Middle frontal gyrus (tissue), 1 donor: ENCODE measurements around the gene ZDHHC14.
"Not testable (repeated sequence)": the region's sequence is repeated elsewhere in the genome, so short reads cannot be mapped to it uniquely, and the experiment has no call there.

Source experiments
- DNase-seq: peaks from one replicate; pipeline ENCODE4 v3.0.0-alpha.2; 2015; ENCODE audit warnings: low spot score; ENCODE audit errors: extremely low spot score

The ZDHHC14 gene

GRCh38 chr6:157569543-157569942 is 188.6 kb downstream of the ZDHHC14 start:
- DNase-seq = no peak

DNA sequence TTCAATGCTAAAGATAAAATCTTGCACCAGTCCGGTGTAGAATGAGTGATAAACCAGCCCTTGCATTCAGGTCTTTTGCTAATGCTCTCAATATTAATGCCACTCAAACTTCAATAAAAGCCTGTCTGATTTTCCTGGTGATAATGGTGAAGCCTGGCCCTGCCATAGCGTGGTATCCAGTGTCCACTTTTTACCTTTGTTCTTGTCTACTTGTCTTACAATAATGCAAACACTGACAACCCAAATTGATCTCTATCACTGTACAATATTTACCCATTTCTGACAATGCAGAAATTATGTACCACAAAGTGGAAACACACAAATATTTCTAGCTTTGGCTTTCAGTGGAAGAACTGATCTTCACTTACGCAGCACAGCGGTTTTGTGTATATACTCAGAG is 189.1 kb downstream of the ZDHHC14 start:
- DNase-seq = no peak

GRCh38 chr6:157570752-157571151 is 189.8 kb downstream of the ZDHHC14 start:
- DNase-seq = no peak

DNA sequence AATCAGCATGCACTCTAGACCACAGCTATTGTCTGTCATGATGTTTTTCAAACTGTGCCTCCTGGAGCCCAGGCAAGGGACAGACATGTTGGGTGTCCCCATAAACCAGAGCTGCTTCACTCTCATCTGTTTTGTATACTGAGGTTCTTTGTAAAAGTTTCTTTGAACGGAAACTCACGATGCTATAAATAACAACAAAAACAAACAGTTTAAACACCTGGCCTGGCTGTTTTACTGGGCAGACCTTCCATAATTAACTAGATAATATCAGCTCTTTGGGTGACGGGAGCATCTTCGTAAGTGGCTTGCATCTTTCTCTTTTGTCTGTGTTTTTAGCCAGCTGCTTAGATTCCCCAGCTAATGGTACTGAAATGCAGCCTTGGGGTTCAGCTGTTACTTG is 190.3 kb downstream of the ZDHHC14 start:
- DNase-seq = no peak

DNA sequence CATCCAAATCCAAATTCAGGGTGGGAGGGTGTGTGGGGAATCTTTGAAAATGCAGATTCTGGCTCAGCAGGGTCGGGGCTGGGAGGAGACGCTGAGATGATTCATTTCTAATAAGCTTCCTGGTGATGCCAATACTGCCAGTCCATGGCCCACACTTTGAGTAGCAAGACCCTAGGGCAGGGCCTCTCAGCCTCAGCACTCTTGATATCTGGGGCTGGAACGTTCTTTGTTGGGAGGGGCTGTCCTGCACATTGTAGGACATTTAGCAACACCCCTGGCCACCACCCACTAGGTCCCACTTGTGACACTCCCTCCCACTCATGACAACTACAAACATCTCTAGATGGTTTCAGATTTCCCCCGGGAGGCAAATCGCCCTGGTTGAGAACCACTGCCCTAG is 191.0 kb downstream of the ZDHHC14 start:
- no peak for DNase-seq

- no peak for DNase-seq
Observed at GRCh38 chr6:157574851-157575424, 193.9 kb downstream of the ZDHHC14 start.

GRCh38 chr6:157575436-157576145 is 194.6 kb downstream of the ZDHHC14 start:
- no peak for DNase-seq

GRCh38 chr6:157576991-157577390 is 196.0 kb downstream of the ZDHHC14 start:
- DNase-seq = not testable (repeated sequence)

GRCh38 chr6:157578527-157578926 is 197.5 kb downstream of the ZDHHC14 start:
- not testable (repeated sequence) for DNase-seq

- no peak for DNase-seq
Observed at GRCh38 chr6:157579467-157580031, 198.6 kb downstream of the ZDHHC14 start.

GRCh38 chr6:157584036-157584435 is 203.0 kb downstream of the ZDHHC14 start:
- DNase-seq = no peak

DNA sequence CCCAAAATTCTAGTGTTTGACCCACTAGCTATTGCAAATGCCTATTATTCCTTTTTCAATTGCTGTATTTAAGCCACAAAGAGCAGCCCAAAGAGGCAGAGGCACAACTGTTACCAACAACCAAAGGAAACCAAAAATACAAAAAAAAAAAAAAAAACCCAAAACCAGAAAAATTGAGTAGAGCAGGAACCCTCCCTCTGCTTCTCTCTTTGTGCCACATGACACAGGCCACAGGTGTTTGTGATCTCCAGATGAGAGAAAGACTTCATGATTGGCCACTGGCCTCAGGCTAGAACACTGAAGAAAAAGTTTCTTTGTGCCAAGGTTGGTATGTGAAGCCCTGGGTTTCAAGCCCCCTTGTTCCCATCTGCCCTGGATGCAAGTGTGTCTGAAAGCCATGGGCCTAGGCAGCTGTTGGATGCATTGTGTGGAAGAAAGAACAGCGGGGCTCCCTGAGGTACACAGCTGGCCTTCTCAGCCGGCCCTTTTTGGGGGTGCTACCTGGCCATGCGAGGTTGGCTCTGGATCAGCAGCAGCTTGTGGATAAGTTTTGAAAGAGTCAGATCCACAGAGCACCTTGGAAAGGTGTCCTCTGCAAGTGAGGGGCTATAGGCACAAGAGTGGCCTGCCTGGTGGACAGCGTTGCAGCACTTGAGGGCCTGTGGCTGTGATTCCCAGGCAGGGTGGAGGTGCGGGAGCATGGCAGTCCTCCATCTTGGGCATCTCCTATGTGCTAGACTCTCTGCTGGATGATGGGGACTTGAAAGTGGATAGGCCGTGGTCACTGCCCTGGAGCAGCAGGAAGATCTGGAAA is 204.5 kb downstream of the ZDHHC14 start:
- DNase-seq = no peak

- no peak for DNase-seq
Observed at GRCh38 chr6:157586088-157586414, 205.1 kb downstream of the ZDHHC14 start.

DNA sequence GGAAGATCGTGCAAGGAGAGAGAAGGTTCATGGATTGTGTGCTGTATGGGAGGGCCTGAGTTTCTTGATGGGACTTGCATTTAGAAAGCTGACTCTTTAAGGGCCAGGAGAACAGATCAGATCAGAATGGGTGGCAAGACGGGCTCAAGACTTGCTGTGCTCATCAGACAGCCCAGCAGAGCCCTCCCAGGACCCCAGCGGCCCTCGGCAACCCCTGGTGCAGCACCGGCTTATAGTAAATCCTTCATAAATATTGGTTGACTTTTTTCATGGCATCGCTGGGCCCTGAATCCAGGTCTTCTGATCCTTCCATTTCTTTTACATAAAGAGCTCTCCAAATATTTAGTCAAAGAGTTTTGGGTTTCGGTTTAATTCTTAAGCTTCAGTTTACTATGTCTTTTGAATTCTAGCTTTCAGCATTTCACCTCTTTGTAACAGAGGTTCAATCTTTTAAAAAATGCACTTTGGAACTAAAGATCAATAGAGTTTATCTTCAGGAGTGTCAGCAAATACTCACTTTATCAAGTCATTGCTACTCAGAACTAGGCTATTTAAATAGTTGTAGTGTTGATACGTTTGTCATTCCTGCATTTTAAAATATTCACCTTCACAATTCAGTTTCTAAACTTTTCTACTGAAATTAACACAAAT is 205.6 kb downstream of the ZDHHC14 start:
- no peak for DNase-seq

DNA sequence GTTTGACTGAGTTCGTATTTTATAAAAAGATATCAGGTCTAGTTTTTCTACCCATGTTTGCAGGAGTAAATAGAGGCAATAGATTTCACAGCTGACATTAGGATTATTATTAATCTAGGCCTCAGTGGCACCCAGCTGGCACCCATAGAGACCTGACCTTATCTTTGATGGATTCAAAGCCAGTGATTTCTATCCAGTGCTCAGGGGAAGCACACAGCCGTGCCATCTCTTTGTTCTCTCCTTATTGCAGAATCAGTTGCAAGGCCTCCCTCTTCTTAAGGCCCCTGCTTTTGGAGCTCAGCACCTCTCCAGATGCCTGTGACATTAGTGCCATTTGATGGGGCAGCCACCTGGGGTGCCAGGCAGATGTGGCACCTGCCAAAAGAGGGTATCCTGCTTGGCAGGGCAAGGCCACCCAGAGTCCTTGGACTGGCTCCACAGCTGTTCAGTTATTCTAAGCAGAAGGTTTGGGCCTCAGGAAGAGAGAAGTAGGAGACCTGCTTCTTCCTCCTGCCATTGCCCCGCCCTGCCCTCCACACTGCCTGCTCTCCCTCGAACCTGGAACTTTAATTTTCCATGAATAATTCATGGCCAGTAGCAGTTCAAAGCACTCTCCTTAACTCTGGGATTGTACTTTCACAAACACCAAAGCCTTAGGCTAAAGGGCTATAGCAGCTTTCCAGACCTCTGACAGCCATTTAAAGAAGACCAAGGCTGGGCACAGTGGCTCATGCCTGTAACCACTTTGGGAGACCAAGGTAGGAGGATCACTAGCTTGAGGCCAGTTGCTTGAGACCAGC is 206.3 kb downstream of the ZDHHC14 start:
- DNase-seq = no peak

GRCh38 chr6:157590654-157591053 is 209.7 kb downstream of the ZDHHC14 start:
- not testable (repeated sequence) for DNase-seq

- no peak for DNase-seq
Observed at GRCh38 chr6:157592541-157592940, 211.6 kb downstream of the ZDHHC14 start.

- DNase-seq = no peak
Observed at GRCh38 chr6:157592980-157593379, 212.0 kb downstream of the ZDHHC14 start.

- DNase-seq = no peak
Observed at GRCh38 chr6:157593596-157593995, 212.6 kb downstream of the ZDHHC14 start.

- DNase-seq = no peak
Observed at GRCh38 chr6:157594292-157594691, 213.3 kb downstream of the ZDHHC14 start.

DNA sequence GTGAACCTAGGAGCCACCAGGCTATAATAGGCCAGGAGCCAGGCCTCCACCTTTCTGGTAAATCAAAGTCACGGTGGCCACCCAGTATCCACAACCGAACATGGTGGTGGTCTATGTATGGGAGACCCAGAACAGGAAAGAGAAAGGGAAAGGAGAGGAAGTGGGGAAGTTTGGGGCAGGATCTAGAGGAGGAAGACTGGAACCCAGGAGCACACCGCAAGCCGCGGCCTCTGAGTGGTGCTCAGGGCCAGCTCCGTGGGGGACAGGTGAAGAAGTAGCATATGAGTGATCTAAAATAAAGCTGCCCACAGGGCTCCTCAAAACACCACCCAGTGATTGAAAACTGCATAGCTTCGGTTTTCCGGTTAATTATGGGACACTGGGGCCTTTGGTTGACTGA is 214.8 kb downstream of the ZDHHC14 start:
- DNase-seq = no peak
